Measurements from ENCODE around the gene PHOX2B. TPM values are rescaled to one million over a fixed set of nuclear protein-coding genes. Genes with fewer than 3 reads are reported as not detected.

Gene PHOX2B
- total and polyA plus RNA-seq, 2 of the 13 experiments (the other 11 are each of a cell fraction or from before 2014, with no cell fraction given), result not detected

GRCh38 chr4:41749631-41750039 lies 1.1 kb upstream of the PHOX2B start:
- Histone ChIP-seq H3K27ac (ENCODE audit: extremely low read length, insufficient read depth, low read length) (no peak overlapping the region), H3K79me2 (ENCODE audit: insufficient read depth, low read length) (no peaks in the 10 kb centered on the region), H3K4me2 (ENCODE audit: low read depth, low read length) (no peak overlapping the region), H2AFZ (ENCODE audit: low read length) (no peak overlapping the region), H3K36me3 (replicated peaks in 1 of 2; ENCODE audit: control insufficient read depth in 1 of 2, insufficient read depth in 2 of 2, low read length in 2 of 2) (no peaks in the 10 kb centered on the region), H4K20me1 (ENCODE audit: insufficient read depth, low read length) (no peaks in the 10 kb centered on the region), H3K9me3 (ENCODE audit: low read length) (no peaks in the 10 kb centered on the region), H3K9ac (ENCODE audit: insufficient read depth, low read depth, low read length) (no peak overlapping the region), H3K4me1 (ENCODE audit: insufficient read depth, low read length) (no peaks in the 10 kb centered on the region), H3K4me3 (replicated peaks in 1 of 3; ENCODE audit: insufficient read depth in 1 of 3, low read depth in 2 of 3, low read length in 3 of 3) (no peak overlapping the region), H3K27me3 (ENCODE audit: control insufficient read depth in 1 of 2, insufficient read depth in 2 of 2, low read length in 2 of 2) (peaks cover 1 to 52% of the 10 kb centered on the region in 2 experiments; a peak in 4 of 5 replicates)
- no peak for ATAC-seq
- FAIRE-seq, result no peak
- TF ChIP-seq, protein P1, sequence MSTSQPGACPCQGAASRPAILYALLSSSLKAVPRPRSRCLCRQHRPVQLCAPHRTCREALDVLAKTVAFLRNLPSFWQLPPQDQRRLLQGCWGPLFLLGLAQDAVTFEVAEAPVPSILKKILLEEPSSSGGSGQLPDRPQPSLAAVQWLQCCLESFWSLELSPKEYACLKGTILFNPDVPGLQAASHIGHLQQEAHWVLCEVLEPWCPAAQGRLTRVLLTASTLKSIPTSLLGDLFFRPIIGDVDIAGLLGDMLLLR (CRISPR knock-in tag; IDR thresholded peaks at IDR 0.05), result no peak
- TF ChIP-seq, protein P2, sequence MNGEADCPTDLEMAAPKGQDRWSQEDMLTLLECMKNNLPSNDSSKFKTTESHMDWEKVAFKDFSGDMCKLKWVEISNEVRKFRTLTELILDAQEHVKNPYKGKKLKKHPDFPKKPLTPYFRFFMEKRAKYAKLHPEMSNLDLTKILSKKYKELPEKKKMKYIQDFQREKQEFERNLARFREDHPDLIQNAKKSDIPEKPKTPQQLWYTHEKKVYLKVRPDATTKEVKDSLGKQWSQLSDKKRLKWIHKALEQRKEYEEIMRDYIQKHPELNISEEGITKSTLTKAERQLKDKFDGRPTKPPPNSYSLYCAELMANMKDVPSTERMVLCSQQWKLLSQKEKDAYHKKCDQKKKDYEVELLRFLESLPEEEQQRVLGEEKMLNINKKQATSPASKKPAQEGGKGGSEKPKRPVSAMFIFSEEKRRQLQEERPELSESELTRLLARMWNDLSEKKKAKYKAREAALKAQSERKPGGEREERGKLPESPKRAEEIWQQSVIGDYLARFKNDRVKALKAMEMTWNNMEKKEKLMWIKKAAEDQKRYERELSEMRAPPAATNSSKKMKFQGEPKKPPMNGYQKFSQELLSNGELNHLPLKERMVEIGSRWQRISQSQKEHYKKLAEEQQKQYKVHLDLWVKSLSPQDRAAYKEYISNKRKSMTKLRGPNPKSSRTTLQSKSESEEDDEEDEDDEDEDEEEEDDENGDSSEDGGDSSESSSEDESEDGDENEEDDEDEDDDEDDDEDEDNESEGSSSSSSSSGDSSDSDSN (CRISPR knock-in tag; IDR thresholded peaks at IDR 0.05), result no peak
- TF ChIP-seq, protein P3, sequence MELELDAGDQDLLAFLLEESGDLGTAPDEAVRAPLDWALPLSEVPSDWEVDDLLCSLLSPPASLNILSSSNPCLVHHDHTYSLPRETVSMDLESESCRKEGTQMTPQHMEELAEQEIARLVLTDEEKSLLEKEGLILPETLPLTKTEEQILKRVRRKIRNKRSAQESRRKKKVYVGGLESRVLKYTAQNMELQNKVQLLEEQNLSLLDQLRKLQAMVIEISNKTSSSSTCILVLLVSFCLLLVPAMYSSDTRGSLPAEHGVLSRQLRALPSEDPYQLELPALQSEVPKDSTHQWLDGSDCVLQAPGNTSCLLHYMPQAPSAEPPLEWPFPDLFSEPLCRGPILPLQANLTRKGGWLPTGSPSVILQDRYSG (CRISPR knock-in tag; IDR thresholded peaks at IDR 0.05), result no peak
- TF ChIP-seq, protein P4, sequence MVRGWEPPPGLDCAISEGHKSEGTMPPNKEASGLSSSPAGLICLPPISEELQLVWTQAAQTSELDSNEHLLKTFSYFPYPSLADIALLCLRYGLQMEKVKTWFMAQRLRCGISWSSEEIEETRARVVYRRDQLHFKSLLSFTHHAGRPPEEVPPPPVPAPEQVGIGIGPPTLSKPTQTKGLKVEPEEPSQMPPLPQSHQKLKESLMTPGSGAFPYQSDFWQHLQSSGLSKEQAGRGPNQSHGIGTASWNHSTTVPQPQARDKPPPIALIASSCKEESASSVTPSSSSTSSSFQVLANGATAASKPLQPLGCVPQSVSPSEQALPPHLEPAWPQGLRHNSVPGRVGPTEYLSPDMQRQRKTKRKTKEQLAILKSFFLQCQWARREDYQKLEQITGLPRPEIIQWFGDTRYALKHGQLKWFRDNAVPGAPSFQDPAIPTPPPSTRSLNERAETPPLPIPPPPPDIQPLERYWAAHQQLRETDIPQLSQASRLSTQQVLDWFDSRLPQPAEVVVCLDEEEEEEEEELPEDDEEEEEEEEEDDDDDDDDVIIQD (CRISPR knock-in tag; IDR thresholded peaks at IDR 0.05; ENCODE audit: low read depth), result no peak
- TF ChIP-seq MAFF (IDR thresholded peaks at IDR 0.05; ENCODE audit: low read depth, low read length) (no peak), MED13 (CRISPR knock-in tag; IDR thresholded peaks at IDR 0.05) (no peak)
- 10% methylated on average over 12 of the region's 12 CpGs for WGBS (ENCODE audit: low lambda C conversion rate)
- intact Hi-C loops (cut with micrococcal nuclease; ENCODE audit: unreplicated experiment) (loop anchor here (5.0 kb wide), 1 partner anchor 467 kb away; no protein-coding TSS in a partner anchor), in situ Hi-C loops (cut with HindIII; ENCODE audit: extremely low pct_ligation_motif_present, low pct_unique_long_range_greater_than_20kb) (no loop called here)
- no TSS peak for BruUV-seq (replicated peaks)
- no peak for DNase-seq (ENCODE audit: low spot score)
- ChIA-PET CTCF (ENCODE audit: low intra/inter-chr PET ratio, low total read pairs) (no interaction called here), POLR2A (no interaction called here)

Data from HepG2 (cell line).